Measurements from ENCODE around the gene STPG1.

STPG1 gene

DNA sequence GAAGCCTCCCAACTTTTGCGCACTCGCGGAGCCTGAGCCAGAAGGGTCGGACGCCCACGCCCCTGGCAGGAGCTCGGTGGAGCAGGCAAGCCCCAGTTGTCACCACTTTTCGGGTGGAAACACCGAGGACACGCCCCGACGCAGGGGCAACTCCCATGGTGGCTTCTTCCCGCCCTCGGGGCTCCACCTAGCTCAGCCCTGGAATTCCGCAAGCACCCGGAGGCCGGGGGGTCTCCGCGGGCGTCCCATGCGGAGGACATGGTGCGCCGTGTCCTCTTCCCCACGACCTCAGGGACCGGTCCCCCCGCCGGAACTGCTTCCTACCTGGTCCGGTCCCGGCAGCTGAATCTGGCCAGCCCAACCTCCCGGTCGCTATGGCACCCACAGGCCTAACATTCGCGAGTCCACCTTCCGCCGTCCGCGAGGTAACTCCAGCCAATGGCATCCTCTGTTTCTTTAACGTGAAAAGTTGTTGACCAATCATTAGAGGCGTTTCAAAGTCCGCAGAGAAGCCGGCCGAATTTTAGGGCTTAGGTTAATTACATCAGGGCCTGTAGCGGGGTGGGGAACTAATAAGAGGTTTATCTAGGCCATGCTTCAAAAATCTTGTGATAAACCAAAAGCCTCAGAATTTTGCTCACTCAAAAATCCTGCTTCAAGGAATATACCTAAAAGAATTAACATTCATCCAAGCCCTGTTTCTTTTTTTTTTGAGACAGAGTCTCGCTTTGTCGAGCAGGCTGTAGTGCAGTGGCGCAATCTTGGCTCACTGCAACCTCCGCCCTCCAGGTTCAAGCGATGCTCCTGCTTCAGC, at the start of gene STPG1 (continued):
- TF ChIP-seq ZNF560 (tag by site-specific recombination; IDR thresholded peaks at IDR 0.05; ENCODE audit: borderline replicate concordance): no peak
- TF ChIP-seq, protein P1, sequence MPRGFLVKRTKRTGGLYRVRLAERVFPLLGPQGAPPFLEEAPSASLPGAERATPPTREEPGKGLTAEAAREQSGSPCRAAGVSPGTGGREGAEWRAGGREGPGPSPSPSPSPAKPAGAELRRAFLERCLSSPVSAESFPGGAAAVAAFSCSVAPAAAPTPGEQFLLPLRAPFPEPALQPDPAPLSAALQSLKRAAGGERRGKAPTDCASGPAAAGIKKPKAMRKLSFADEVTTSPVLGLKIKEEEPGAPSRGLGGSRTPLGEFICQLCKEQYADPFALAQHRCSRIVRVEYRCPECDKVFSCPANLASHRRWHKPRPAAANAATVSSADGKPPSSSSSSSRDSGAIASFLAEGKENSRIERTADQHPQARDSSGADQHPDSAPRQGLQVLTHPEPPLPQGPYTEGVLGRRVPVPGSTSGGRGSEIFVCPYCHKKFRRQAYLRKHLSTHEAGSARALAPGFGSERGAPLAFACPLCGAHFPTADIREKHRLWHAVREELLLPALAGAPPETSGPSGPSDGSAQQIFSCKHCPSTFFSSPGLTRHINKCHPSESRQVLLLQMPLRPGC (tag by site-specific recombination; IDR thresholded peaks at IDR 0.05): peak; percentile 35; the same call in 1 of the 2 replicates
- TF ChIP-seq, protein P2, sequence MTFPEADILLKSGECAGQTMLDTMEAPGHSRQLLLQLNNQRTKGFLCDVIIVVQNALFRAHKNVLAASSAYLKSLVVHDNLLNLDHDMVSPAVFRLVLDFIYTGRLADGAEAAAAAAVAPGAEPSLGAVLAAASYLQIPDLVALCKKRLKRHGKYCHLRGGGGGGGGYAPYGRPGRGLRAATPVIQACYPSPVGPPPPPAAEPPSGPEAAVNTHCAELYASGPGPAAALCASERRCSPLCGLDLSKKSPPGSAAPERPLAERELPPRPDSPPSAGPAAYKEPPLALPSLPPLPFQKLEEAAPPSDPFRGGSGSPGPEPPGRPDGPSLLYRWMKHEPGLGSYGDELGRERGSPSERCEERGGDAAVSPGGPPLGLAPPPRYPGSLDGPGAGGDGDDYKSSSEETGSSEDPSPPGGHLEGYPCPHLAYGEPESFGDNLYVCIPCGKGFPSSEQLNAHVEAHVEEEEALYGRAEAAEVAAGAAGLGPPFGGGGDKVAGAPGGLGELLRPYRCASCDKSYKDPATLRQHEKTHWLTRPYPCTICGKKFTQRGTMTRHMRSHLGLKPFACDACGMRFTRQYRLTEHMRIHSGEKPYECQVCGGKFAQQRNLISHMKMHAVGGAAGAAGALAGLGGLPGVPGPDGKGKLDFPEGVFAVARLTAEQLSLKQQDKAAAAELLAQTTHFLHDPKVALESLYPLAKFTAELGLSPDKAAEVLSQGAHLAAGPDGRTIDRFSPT (tag by site-specific recombination; IDR thresholded peaks at IDR 0.05): peak; percentile 32; the same call in 1 of the 2 replicates
- TF ChIP-seq ZNF155 (tag by site-specific recombination; IDR thresholded peaks at IDR 0.05): no peak
- peak; percentile 89 for TF ChIP-seq GLIS1 (tag by site-specific recombination; IDR thresholded peaks at IDR 0.05)
- no peak for TF ChIP-seq ZNF19 (tag by site-specific recombination; IDR thresholded peaks at IDR 0.05; ENCODE audit: low read depth)
- TF ChIP-seq ZBTB44 (tag by site-specific recombination; IDR thresholded peaks at IDR 0.05): peak; percentile 47; the same call in 1 of the 2 replicates
- TF ChIP-seq ZNF558 (tag by site-specific recombination; IDR thresholded peaks at IDR 0.05): no peak
- peak; percentile 86; the same call in 1 of the 2 replicates for TF ChIP-seq KLF7 (tag by site-specific recombination; IDR thresholded peaks at IDR 0.05; ENCODE audit: borderline replicate concordance)
- TF ChIP-seq HOXD13 (CRISPR knock-in tag; IDR thresholded peaks at IDR 0.05; ENCODE audit: borderline replicate concordance): no peak
- peak; percentile 89 for TF ChIP-seq ZFHX2 (tag by site-specific recombination; conservative IDR thresholded peaks at IDR 0.05)
- peak; percentile 94 for TF ChIP-seq GLIS2 (tag by site-specific recombination; IDR thresholded peaks at IDR 0.05)
- peak; percentile 89 for TF ChIP-seq SP2 (tag by site-specific recombination; IDR thresholded peaks at IDR 0.05)
- TF ChIP-seq ZNF24 (tag by site-specific recombination; IDR thresholded peaks at IDR 0.05): 0 out of 2 replicates have a peak, but pooled peaks have one; percentile 29
- TF ChIP-seq SP7 (tag by site-specific recombination; IDR thresholded peaks at IDR 0.05): peak; percentile 75
- TF ChIP-seq ZEB2 (tag by site-specific recombination; IDR thresholded peaks at IDR 0.05): peak; percentile 76
- TF ChIP-seq ZNF518A (tag by site-specific recombination; conservative IDR thresholded peaks at IDR 0.05; ENCODE audit: low read depth): 0 out of 2 replicates have a peak, but pooled peaks have one; percentile 17
- peak; percentile 78 for TF ChIP-seq KLF16 (tag by site-specific recombination; IDR thresholded peaks at IDR 0.05)
- peak; percentile 58; the same call in 1 of the 2 replicates for TF ChIP-seq ZNF341 (tag by site-specific recombination; IDR thresholded peaks at IDR 0.05; ENCODE audit: low read depth)
- no peak for TF ChIP-seq ZNF140 (tag by site-specific recombination; IDR thresholded peaks at IDR 0.05)
- TF ChIP-seq ZNF624 (tag by site-specific recombination; IDR thresholded peaks at IDR 0.05): no peak
- TF ChIP-seq BCL11B (tag by site-specific recombination; IDR thresholded peaks at IDR 0.05; ENCODE audit: low read depth): peak; percentile 87; the same call in 1 of the 2 replicates
- TF ChIP-seq, protein P3, sequence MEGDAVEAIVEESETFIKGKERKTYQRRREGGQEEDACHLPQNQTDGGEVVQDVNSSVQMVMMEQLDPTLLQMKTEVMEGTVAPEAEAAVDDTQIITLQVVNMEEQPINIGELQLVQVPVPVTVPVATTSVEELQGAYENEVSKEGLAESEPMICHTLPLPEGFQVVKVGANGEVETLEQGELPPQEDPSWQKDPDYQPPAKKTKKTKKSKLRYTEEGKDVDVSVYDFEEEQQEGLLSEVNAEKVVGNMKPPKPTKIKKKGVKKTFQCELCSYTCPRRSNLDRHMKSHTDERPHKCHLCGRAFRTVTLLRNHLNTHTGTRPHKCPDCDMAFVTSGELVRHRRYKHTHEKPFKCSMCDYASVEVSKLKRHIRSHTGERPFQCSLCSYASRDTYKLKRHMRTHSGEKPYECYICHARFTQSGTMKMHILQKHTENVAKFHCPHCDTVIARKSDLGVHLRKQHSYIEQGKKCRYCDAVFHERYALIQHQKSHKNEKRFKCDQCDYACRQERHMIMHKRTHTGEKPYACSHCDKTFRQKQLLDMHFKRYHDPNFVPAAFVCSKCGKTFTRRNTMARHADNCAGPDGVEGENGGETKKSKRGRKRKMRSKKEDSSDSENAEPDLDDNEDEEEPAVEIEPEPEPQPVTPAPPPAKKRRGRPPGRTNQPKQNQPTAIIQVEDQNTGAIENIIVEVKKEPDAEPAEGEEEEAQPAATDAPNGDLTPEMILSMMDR (tag by site-specific recombination; IDR thresholded peaks at IDR 0.05): 0 out of 2 replicates have a peak, but pooled peaks have one; percentile 18
- TF ChIP-seq TCF7L2 (IDR thresholded peaks at IDR 0.05; ENCODE audit: borderline replicate concordance, low read depth, low read length): no peak

Data from HEK293 (cell line).